OCI-LY7 (cell line): Measurements from ENCODE around the gene FAM118B. TPM values are rescaled to one million over a fixed set of nuclear protein-coding genes. Genes with fewer than 3 reads are reported as not detected.

Source experiments
- BruUV-seq: library from RNA; stranded (reverse); fragments of 400-500 nt; replicated peaks from 2 replicates; lab custom pipeline; 2021; lab: Mats Ljungman, UMichigan
- CTCF ChIA-PET: fragments of 300-600 bp; sonication (Branson Sonifier 250); formaldehyde crosslinking; loops from one replicate; lab custom pipeline; 2022; ENCODE audit warnings: antibody characterized with exemption; ENCODE audit not compliant: unreplicated experiment; lab: Charles Lee
- POLR2A ChIA-PET: fragments of 300-600 bp; sonication (Branson Sonifier 250); formaldehyde crosslinking; loops from one replicate; lab custom pipeline; 2022; ENCODE audit warnings: antibody characterized with exemption; lab: Charles Lee
- DNase-seq: peaks from one replicate; pipeline ENCODE4 v3.0.0-alpha.2; 2015; ENCODE audit warnings: low spot score
- H2AFZ ChIP-seq: fragments of 200-600 bp; sonication (generic), shearing (Covaris generic); 2 replicates; pipeline ENCODE4 v1.6.1; 2014; ENCODE audit warnings: mild to moderate bottlenecking, antibody characterized with exemption, low read length, moderate library complexity
- H3K27ac ChIP-seq: fragments of 200-600 bp; sonication (generic); 2 replicates; pipeline ENCODE4 v1.5.1; 2014; ENCODE audit warnings: mixed run types, low read depth, mild to moderate bottlenecking, moderate library complexity, low read length, inconsistent platforms; ENCODE audit not compliant: poor library complexity, severe bottlenecking
- H3K36me3 ChIP-seq: fragments of 200-600 bp; sonication (generic); 2 replicates; pipeline ENCODE4 v1.6.1; 2014; ENCODE audit warnings: mild to moderate bottlenecking, antibody characterized with exemption, low read length, moderate library complexity, mixed read lengths; ENCODE audit not compliant: insufficient read depth
- H3K4me1 ChIP-seq: fragments of 200-600 bp; sonication (generic); 2 replicates; pipeline ENCODE4 v1.5.1; 2014; ENCODE audit warnings: mild to moderate bottlenecking, low read length; ENCODE audit not compliant: insufficient read depth, poor library complexity, severe bottlenecking
- H3K4me2 ChIP-seq: fragments of 200-600 bp; sonication (generic); 2 replicates; pipeline ENCODE4 v1.6.1; 2014; ENCODE audit warnings: mild to moderate bottlenecking, low read length
- H3K4me3 ChIP-seq: fragments of 200-600 bp; sonication (generic); 2 replicates; pipeline ENCODE4 v1.5.1; 2014; ENCODE audit warnings: mild to moderate bottlenecking, low read depth, low read length; ENCODE audit not compliant: poor library complexity, severe bottlenecking
- H3K79me2 ChIP-seq: fragments of 200-600 bp; sonication (generic); 2 replicates; pipeline ENCODE4 v1.6.1; 2016; ENCODE audit warnings: low read depth, mild to moderate bottlenecking, low read length, moderate library complexity, mixed read lengths; ENCODE audit not compliant: insufficient read depth
- H3K9me2 ChIP-seq: fragments of 200-600 bp; sonication (generic); 2 replicates; pipeline ENCODE4 v1.6.1; 2016; ENCODE audit warnings: mild to moderate bottlenecking, low read length, mixed read lengths; ENCODE audit not compliant: insufficient read depth
- H3K9me3 ChIP-seq: fragments of 200-600 bp; sonication (generic); 2 replicates; pipeline ENCODE4 v1.6.1; 2014; ENCODE audit warnings: mild to moderate bottlenecking, mixed run types, low read length, mixed read lengths
- H4K20me1 ChIP-seq: fragments of 200-600 bp; sonication (generic); 2 replicates; pipeline ENCODE4 v1.6.1; 2014; ENCODE audit warnings: mild to moderate bottlenecking, antibody characterized with exemption, low read length, moderate library complexity, mixed read lengths; ENCODE audit not compliant: insufficient read depth
- EZH2phosphoT487 ChIP-seq: fragments of 200-600 bp; sonication (generic); IDR thresholded peaks from 2 replicates; pipeline ENCODE4 v1.6.1; 2018; ENCODE audit warnings: low read depth, borderline replicate concordance, mild to moderate bottlenecking, mixed run types, antibody characterized with exemption, low read length, moderate library complexity, mixed read lengths
- intact Hi-C: fragments of 100-400 bp; cut with micrococcal nuclease; formaldehyde crosslinking; loops from one replicate; pipeline ENCODE4 v1.10.0; 2022; ENCODE audit not compliant: unreplicated experiment
- total RNA-seq, 2 experiments: library from RNA; depleted of rRNA in 1 of 2; stranded (reverse); fragments of >200 nt in 1 of 2; shearing (Covaris generic) in 1 of 2; gene quantifications; 2 replicates each; pipeline ENCODE4 v1.2.3, GENCODE V29; 2014 to 2022
- TF ChIP-seq, protein P1 (sequence below): fragments of 200-600 bp; sonication (generic); conservative IDR thresholded peaks from 2 replicates; pipeline ENCODE4 v1.5.1; 2014; ENCODE audit warnings: mild to moderate bottlenecking, antibody characterized with exemption, low read length, moderate library complexity, mixed read lengths

Gene FAM118B
- total RNA-seq, 2 experiments from 2014 or later: 9.9 to 14.8 TPM

GRCh38 chr11:126288237-126288636, 76.7 kb downstream of the FAM118B start:
- BruUV-seq: no TSS peak
- TF ChIP-seq, protein P1, sequence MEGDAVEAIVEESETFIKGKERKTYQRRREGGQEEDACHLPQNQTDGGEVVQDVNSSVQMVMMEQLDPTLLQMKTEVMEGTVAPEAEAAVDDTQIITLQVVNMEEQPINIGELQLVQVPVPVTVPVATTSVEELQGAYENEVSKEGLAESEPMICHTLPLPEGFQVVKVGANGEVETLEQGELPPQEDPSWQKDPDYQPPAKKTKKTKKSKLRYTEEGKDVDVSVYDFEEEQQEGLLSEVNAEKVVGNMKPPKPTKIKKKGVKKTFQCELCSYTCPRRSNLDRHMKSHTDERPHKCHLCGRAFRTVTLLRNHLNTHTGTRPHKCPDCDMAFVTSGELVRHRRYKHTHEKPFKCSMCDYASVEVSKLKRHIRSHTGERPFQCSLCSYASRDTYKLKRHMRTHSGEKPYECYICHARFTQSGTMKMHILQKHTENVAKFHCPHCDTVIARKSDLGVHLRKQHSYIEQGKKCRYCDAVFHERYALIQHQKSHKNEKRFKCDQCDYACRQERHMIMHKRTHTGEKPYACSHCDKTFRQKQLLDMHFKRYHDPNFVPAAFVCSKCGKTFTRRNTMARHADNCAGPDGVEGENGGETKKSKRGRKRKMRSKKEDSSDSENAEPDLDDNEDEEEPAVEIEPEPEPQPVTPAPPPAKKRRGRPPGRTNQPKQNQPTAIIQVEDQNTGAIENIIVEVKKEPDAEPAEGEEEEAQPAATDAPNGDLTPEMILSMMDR: no peak
- TF ChIP-seq EZH2phosphoT487: no peak
- Histone ChIP-seq H2AFZ (no peak overlapping the region), H3K36me3 (peaks cover 12% of the 10 kb centered on the region), H3K79me2 (no peaks in the 10 kb centered on the region), H3K4me1 (peaks cover 18% of the 10 kb centered on the region), H3K4me2 (no peak overlapping the region), H3K27ac (no peak overlapping the region), H3K4me3 (no peak overlapping the region), H3K9me3 (no peaks in the 10 kb centered on the region), H3K9me2 (no peaks in the 10 kb centered on the region), H4K20me1 (no peaks in the 10 kb centered on the region)
- ChIA-PET CTCF (no interaction called here), POLR2A (interaction anchor here (1.5 to 2.1 kb wide), 3 partner anchors 12 to 16 kb away, joined by 3 to 8 read pairs (median 4); partner anchors contain the start of gene DCPS)
- DNase-seq: no peak
- intact Hi-C loops: no loop called here

DNA sequence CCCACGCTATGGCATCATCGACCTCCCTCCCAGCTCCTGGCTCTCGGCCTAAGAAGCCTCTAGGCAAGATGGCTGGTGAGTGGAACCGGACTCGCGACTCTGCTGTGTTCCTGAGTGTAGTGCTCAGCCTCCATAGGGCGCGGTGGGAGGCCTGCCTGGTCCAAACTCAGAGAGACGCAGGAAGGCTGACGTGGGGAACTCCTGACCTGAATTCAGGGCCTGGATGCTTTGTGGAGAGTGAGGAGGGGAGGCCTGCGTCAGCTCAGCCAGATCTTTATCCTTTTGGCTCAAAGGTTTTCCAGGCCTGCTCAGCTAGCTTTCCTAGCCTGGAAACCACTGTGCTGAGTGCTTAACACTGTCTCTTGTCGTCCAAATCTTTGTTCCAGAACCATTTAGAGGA, 79.3 kb downstream of the FAM118B start:
- H3K9me3 ChIP-seq: no peaks in the 10 kb centered on the region
- no peak for TF ChIP-seq EZH2phosphoT487
- H2AFZ ChIP-seq: no peak overlapping the region
- H3K36me3 ChIP-seq: peaks cover 29% of the 10 kb centered on the region
- no TSS peak for BruUV-seq
- no peaks in the 10 kb centered on the region for H3K4me1 ChIP-seq
- no peak overlapping the region for H3K4me2 ChIP-seq
- POLR2A ChIA-PET: no interaction called here
- no peak for DNase-seq
- H4K20me1 ChIP-seq: no peaks in the 10 kb centered on the region
- no peaks in the 10 kb centered on the region for H3K79me2 ChIP-seq
- H3K4me3 ChIP-seq: no peak overlapping the region
- CTCF ChIA-PET: interaction anchor here (0.9 kb wide), 1 partner anchor 9 kb away, joined by 3 read pairs; no protein-coding TSS in a partner anchor
- intact Hi-C loops: no loop called here
- H3K9me2 ChIP-seq: no peaks in the 10 kb centered on the region
- no peak overlapping the region for H3K27ac ChIP-seq

DNA sequence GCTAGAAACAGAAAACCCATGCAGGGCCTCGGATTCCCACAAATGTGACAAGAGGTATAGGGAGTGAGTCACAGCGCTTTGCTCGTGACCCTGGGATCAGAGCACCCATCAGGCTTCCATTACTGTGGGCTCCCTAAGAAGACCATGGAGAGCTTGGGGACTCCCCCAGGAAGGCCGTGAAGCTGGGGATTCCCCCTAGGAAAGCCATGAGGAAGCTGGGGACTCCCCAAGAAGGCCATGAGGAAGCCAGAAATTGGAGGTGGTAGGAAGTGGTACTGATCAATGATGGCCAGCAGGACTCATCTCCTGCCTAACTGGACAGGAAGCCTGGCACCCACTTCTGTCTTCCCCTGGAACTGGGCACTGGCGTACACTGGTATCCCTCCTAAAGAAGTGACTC, 82.1 kb downstream of the FAM118B start:
- no peak overlapping the region for H3K27ac ChIP-seq
- H3K9me2 ChIP-seq: no peaks in the 10 kb centered on the region
- no peaks in the 10 kb centered on the region for H4K20me1 ChIP-seq
- H3K4me3 ChIP-seq: no peak overlapping the region
- ChIA-PET POLR2A (no interaction called here), CTCF (no interaction called here)
- no peaks in the 10 kb centered on the region for H3K9me3 ChIP-seq
- H3K4me2 ChIP-seq: no peak overlapping the region
- no TSS peak for BruUV-seq
- TF ChIP-seq, protein P1: no peak
- TF ChIP-seq EZH2phosphoT487: no peak
- H3K4me1 ChIP-seq: no peaks in the 10 kb centered on the region
- peaks cover 40% of the 10 kb centered on the region for H3K36me3 ChIP-seq
- intact Hi-C loops: no loop called here
- H2AFZ ChIP-seq: no peak overlapping the region
- H3K79me2 ChIP-seq: no peaks in the 10 kb centered on the region
- no peak for DNase-seq
